ENCODE data around the gene NSMF. TPM values are rescaled to one million over a fixed set of nuclear protein-coding genes. Genes with fewer than 3 reads are reported as not detected.
A peak's percentile ranks its signal among the peaks of the same experiment; 100 is the strongest.

Gene NSMF, protein sequence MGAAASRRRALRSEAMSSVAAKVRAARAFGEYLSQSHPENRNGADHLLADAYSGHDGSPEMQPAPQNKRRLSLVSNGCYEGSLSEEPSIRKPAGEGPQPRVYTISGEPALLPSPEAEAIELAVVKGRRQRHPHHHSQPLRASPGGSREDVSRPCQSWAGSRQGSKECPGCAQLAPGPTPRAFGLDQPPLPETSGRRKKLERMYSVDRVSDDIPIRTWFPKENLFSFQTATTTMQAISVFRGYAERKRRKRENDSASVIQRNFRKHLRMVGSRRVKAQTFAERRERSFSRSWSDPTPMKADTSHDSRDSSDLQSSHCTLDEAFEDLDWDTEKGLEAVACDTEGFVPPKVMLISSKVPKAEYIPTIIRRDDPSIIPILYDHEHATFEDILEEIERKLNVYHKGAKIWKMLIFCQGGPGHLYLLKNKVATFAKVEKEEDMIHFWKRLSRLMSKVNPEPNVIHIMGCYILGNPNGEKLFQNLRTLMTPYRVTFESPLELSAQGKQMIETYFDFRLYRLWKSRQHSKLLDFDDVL
- 10 to 100 TPM; 65.4 to 65.9 TPM for total RNA-seq

GRCh38 chr9:137459152-137459600 is at the start of gene NSMF:
Gene NSMF, minus strand, starts transcription at chr9:137459334. Its CDS starts 232 bp downstream, at chr9:137459102.
- Histone ChIP-seq H3K4me1 (peaks cover 45% of the 10 kb centered on the region), H3K36me3 (replicated peaks in 1 of 2; ENCODE audit: insufficient read depth in 1 of 2, low read depth in 2 of 2) (no peaks in the 10 kb centered on the region), H3K9me3 (no peaks in the 10 kb centered on the region), H3K27ac (peak within 1 kb of the TSS; percentile 55 to 72 (median 66)), H3K27me3 (no peaks in the 10 kb centered on the region), H3K4me3 (peak within 1 kb of the TSS; percentile 16 to 29)
- intact Hi-C loops (cut with DNase I) = no loop called here
- WGBS, 2 donors = 0 to 1% methylated on average over 14 to 45 of the region's 62 CpGs
- peak in 2 of 3 donors; percentile 42 to 51 for TF ChIP-seq POLR2A (IDR thresholded peaks at IDR 0.05)
- peak in 2 of 7 experiments; percentile 7 to 28 for TF ChIP-seq CTCF (IDR thresholded peaks at IDR 0.05)
- ATAC-seq (peak; percentile 88), DNase-seq (peak; percentile 94 to 97 (median 96))

DNA sequence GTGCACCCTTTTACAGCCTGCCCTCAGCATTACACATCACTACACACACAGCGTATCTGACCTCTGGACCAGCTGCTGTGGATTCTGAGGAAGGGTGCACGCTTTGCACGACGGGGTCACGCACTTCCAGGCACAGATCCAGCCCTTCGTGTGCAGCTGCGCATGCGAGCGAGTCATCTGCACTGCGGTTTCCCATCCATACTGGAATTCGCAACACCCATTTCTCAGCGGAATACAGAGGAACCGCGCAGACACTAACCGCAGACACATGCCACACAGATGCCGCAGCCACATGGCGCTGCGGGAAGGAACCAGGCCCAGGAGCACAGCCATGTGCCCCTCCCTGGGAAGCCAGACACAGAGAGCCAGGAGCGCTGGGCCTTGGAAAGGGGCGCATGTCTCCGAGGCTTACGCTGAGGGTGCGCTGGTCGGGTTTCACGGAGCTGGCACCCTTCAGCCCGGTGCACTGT is 47.6 kb upstream of the NSMF start:
- H3K27me3 ChIP-seq = no peaks in the 10 kb centered on the region
- H3K27ac ChIP-seq = no peak overlapping the region
- ATAC-seq = peak; percentile 12
- WGBS, 2 donors = 91 to 95% methylated on average over 8 to 25 of the region's 26 CpGs
- H3K36me3 ChIP-seq (replicated peaks in 1 of 2; ENCODE audit: insufficient read depth in 1 of 2, low read depth in 2 of 2) = no peaks in the 10 kb centered on the region
- H3K4me3 ChIP-seq = no peak overlapping the region
- DNase-seq = no peak
- intact Hi-C loops (cut with DNase I) = no loop called here
- H3K9me3 ChIP-seq = no peaks in the 10 kb centered on the region
- H3K4me1 ChIP-seq = no peaks in the 10 kb centered on the region
- TF ChIP-seq POLR2A (IDR thresholded peaks at IDR 0.05) (no peak), CTCF (IDR thresholded peaks at IDR 0.05) (no peak)

- no peaks in the 10 kb centered on the region for H3K4me1 ChIP-seq
- H3K27me3 ChIP-seq = no peaks in the 10 kb centered on the region
- no peaks in the 10 kb centered on the region for H3K9me3 ChIP-seq
- H3K36me3 ChIP-seq (replicated peaks in 1 of 2; ENCODE audit: insufficient read depth in 1 of 2, low read depth in 2 of 2) = no peaks in the 10 kb centered on the region
- DNase-seq (no peak), ATAC-seq (no peak)
- WGBS, 2 donors = 81 to 85% methylated on average over 4 to 14 of the region's 15 CpGs
- TF ChIP-seq CTCF (IDR thresholded peaks at IDR 0.05) = no peak
- TF ChIP-seq POLR2A (IDR thresholded peaks at IDR 0.05) = no peak
- no peak overlapping the region for H3K27ac ChIP-seq
- no peak overlapping the region for H3K4me3 ChIP-seq
- intact Hi-C loops (cut with DNase I) = no loop called here
These were observed 47.1 kb upstream of the NSMF start for GRCh38 chr9:137506274-137506673.

- Histone ChIP-seq H3K27ac (no peak overlapping the region), H3K4me3 (no peak overlapping the region), H3K36me3 (replicated peaks in 1 of 2; ENCODE audit: insufficient read depth in 1 of 2, low read depth in 2 of 2) (no peaks in the 10 kb centered on the region), H3K9me3 (no peaks in the 10 kb centered on the region), H3K27me3 (no peaks in the 10 kb centered on the region), H3K4me1 (no peaks in the 10 kb centered on the region)
- TF ChIP-seq POLR2A (IDR thresholded peaks at IDR 0.05) (no peak), CTCF (IDR thresholded peaks at IDR 0.05) (no peak)
- 91% methylated on average over 12 to 27 of the region's 28 CpGs for WGBS, 2 donors
- intact Hi-C loops (cut with DNase I) = no loop called here
- no peak for DNase-seq
- ATAC-seq = no peak
These were observed 46.4 kb upstream of the NSMF start for GRCh38 chr9:137505421-137506140.

Measured in body of pancreas (tissue), 4 donors.